ENCODE measurements around the gene MBD6.

MBD6 gene

DNA sequence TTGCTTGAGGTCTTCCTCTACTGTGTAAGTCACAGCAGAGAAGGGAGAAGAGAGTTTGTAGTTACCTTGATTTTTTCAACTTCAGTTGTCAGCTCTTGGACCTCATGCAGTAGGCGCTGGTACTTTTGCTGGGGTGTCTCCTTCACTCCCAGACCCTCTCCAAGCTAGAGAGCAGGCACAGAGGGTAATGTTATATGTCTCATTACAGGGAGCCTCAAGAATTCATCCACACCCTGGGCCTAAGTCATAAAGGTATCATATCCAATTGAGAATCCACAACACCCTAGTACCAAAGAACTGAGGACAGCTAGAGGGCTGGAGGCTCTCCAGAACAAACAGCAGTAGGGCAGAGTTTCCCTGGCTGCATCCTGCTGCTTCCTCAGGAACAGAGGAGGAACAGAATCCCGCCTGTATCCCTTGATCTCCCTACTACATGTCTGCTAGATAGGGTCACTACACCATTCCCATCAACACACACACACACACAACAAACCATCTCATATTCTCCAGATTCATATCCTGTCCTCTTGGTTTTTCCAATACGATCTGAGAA, 12.4 kb downstream of the MBD6 start:
- TF ChIP-seq POLR2A (IDR thresholded peaks at IDR 0.05; ENCODE audit: low read depth, low read length), result no peak
- FAIRE-seq, result no peak
- no peak for DNase-seq (ENCODE audit: insufficient read length, low spot score)

DNA sequence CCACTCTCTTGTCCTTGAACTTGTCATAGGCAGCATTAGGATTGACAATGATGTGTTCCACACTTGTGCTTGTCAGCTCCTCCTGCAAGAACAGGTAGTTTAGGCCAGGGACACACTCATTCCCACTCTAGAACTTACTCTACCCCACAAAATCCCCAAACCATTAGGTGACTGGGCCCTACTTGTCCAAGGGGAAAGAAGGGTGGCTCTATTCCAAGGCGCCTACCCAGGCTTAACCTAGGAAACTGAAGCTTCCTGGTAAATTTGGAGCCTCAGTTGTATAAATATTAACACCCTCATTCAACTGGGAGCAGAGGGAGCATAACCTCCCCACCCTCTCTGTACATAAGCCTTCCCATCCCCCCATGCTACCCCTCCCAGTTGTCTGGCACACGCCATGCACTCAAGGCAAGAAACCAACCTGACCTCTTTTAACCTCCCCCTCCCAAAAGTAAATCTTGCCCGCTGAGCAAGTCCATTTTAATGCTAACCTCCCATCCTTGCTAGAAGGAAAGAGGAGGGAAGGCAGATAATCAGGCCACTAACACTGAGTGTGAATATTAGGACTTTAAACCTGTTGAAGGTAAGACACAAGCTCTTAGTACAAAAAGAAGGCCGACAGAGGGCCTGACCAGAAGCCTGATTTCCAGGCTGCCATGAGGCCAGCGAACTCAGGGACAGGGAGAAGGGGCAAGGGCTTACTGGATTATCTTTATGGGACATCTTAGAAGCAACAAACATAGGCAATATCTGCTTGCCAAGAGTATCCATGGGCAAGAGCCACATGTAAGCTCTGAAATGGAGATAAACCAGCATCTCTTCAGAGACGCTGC, 13.4 kb downstream of the MBD6 start:
- DNase-seq (ENCODE audit: insufficient read length, low spot score), result no peak
- no peak for TF ChIP-seq POLR2A (IDR thresholded peaks at IDR 0.05; ENCODE audit: low read depth, low read length)
- no peak for FAIRE-seq

DNA sequence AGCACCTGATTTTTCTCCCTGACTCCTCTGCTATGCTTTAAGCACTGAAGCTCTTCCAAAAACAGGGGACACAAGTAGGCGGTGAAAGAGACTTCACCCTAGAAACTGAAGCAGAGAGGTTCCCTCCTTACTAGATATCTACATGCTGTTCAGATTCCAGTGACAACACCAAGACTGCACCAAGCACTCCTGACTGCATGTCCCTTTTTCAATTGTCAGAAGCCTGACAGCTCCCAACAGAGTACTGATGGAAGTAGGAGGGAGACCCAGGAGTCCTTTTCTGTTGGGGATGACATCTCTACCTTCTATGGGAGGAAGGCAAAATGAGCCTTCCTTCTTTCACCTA, 13.9 kb downstream of the MBD6 start:
- no peak for TF ChIP-seq POLR2A (IDR thresholded peaks at IDR 0.05; ENCODE audit: low read depth, low read length)
- DNase-seq (ENCODE audit: insufficient read length, low spot score) (no peak), FAIRE-seq (no peak)

DNA sequence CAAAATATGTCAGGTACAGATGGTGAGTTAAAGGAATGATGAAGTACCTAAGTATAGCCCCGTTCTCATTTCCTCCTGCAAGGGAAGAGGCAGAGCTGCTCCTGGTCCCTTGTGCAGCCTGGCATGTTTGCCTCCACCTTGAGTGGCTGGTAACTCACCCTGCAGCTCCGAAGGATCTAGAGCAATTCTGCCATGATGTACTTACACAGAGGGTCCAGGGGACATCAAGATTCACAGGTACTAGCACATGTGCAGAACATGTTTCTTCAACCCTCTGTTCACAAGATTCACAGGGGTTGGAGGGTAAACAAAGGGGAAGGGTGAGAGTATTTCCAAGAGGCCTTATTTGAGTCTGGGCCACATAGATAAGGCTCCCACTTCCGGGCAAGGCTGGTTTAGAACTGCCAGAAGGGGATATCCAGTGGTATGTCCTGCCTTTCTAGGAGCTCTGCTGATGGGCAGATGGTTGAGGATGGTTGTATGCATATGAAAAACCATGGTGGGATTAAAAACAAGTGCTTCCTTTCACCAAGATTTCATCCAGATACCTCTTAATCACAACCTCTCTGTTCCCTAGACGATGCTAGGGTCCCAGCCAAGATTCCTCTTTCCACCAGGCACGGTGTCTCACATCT, 16.6 kb downstream of the MBD6 start:
- TF ChIP-seq POLR2A (IDR thresholded peaks at IDR 0.05; ENCODE audit: low read depth, low read length), result no peak
- FAIRE-seq, result no peak
- no peak for DNase-seq (ENCODE audit: insufficient read length, low spot score)

DNA sequence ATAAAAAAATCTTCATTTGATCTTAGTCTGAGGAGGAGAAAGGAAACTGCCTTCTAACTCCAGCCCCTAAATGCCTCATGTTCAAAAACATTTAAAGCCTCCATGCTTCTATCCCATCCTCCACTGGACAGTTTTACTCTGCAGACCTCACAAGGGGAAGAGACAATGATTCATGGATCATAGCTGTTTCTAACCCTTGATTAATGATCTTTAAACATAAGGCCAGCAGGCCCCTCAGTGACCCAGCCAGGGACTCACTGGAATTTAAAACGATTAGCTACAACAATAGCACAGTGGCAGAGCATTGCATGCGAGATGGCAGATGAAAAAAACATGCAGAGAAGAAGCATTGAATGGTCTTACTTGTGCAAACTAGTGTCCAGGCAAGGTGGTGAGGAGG, 18.4 kb downstream of the MBD6 start:
- FAIRE-seq (no peak), DNase-seq (ENCODE audit: insufficient read length, low spot score) (no peak)
- no peak for TF ChIP-seq POLR2A (IDR thresholded peaks at IDR 0.05; ENCODE audit: low read depth, low read length)

DNA sequence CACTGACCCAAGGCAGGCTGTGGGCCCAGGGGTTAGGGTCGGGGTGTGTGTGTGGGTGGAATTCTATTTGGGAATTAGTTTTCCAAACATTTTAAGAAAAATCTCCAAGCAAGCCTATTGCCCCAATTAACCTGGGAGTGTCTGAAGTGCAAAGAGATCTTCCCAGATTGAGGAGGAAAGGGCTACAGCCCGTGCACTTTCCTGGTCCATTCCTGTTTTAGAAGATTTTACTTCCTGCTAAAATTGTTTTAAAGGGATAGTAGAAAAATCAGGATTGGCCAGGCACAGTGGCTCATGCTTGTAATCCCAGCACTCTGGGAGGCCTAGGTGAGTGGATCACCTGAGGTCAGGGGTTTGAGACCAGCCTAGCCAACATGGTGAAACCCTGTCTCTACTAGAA, 19.1 kb downstream of the MBD6 start:
- no peak for DNase-seq (ENCODE audit: insufficient read length, low spot score)
- no peak for TF ChIP-seq POLR2A (IDR thresholded peaks at IDR 0.05; ENCODE audit: low read depth, low read length)
- no peak for FAIRE-seq

DNA sequence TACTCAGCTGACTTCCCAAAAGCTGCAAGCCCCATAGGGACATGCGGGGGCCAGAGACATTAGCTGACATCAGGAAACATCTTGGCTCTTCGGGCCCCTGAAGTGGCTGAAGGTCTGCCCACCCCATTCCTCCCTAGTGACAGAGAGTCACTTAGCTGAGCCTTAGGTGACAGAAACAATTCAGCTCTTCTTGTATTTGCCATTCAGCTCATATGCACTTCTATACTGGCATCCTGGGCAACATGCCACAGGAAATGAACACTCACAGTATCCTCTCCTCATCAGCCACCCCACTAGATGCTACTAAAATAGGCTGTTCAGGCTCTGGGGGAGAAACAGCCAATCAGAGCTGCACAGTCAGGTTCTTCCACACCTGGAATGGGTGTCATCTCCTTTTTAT, 21.0 kb downstream of the MBD6 start:
- FAIRE-seq (no peak), DNase-seq (ENCODE audit: insufficient read length, low spot score) (no peak)
- no peak for TF ChIP-seq POLR2A (IDR thresholded peaks at IDR 0.05; ENCODE audit: low read depth, low read length)

DNA sequence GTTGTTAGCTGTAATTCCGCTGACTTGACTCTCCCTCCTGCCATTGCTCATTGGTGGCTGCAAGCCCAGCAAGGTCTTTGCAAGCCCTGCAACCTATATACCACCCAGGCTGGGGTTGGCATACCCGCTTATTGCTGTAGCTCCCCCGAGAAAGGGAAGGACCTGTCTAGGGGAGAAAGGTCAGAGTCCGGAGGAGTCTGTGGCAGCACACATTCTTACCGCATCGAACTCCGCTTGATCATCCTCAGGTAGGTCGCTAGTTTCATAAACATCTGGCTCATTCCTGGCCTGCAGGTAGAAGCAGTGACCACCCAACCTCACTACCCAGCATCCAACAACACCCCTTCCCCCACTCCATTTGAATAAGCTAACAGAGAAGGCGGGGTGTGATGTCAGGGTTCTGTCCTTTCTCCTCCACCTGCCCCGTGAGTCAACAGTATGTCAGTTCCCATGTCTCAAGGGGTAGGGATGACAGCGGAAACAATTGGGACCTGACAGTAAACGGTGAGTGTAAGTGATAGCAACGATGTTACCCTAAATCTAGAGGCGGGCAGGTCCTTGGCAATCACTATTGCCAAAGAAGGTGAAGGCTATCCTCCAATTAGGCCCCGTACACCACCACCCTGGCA, 23.3 kb downstream of the MBD6 start:
- no peak for TF ChIP-seq POLR2A (IDR thresholded peaks at IDR 0.05; ENCODE audit: low read depth, low read length)
- no peak for FAIRE-seq

DNA sequence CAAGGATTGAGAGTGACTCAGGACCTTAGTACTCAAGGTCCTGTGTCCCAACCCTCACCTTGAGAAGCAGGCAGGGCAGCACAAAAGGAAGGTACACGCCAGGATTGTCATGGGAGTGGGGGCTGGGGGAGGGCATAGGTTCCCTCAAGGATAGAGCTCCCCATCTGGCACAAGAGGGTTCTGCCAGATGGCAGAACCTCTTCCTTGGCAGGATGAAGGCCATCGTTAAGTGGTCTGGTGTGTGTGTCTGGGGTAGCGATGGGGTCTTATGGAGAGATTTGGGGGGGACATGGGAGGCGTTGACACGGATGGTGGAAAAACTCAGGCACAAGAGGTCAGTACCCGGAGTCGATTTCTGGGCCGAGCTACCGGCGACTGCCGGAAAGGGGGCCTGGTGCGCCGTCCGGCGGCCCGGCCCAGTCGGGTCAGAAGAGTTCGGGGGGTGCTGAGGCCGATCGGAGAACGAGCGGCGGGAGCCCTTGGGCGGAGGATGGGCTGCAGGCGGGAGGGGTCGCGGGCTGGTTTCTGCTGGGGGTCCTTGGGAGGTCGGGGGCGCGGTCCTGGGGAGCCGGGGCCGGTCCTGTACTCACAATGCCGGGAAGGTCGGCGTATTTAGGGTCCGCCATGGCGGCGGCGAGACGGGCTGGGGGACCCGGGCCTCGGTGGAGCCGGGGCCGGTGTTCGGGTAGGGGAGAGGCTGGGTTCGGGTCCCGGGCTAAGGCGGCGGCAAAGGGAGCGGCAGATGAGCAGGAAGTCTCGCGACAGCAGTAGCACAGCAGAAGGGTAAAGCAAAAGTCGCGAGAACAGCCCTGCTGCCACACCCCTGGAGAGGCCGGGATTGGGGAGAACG, 24.0 kb downstream of the MBD6 start, which contains the start of gene DCTN2:
Gene DCTN2, minus strand, starts transcription at position 755 of the 850 bp plus-strand sequence. Its CDS starts 129 bp downstream, at position 626.
- peak; percentile 39; the same call in 1 of the 2 replicates for TF ChIP-seq POLR2A (IDR thresholded peaks at IDR 0.05; ENCODE audit: low read depth, low read length)
- peak; percentile 98 for DNase-seq (ENCODE audit: insufficient read length, low spot score)
- FAIRE-seq, result no peak

More for the DNA sequence above, 23.3 kb downstream of the MBD6 start:
- DNase-seq (ENCODE audit: insufficient read length, low spot score), result no peak

DNA sequence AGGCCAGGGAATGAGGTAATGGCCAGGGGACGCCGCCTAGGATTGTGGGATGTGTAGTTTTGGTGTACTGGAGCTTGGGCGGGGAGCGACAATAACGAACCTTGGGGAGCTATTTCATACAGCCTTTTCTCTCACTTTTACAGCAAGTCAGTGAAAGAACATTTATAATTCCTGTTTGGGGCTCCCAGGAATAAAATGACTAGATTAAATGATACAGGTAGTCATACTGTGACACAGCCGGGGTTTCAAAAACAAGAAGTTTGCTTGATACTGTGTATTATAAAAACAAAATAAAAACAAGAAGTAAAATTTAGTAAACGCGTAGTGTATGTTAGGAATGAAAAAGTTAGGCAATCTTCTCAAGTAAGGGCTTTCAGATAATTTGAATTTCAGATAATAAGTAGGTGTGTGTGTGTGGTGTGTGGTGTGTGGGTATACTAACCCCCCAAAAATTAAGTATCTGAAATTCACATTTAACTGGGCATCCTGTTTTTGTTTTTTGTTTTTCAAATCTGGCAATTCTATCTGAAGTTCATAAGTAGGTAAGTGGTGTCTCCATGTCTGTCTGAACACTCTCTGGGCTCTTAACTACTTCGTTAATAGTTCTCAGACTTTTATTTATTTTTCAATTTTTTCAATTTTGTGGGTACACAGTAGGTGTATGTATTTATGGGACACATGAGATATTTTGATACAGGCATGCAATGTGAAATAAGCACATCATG, 24.8 kb downstream of the MBD6 start:
- FAIRE-seq (peak; percentile 73), DNase-seq (ENCODE audit: insufficient read length, low spot score) (no peak)
- TF ChIP-seq POLR2A (IDR thresholded peaks at IDR 0.05; ENCODE audit: low read depth, low read length), result no peak

DNA sequence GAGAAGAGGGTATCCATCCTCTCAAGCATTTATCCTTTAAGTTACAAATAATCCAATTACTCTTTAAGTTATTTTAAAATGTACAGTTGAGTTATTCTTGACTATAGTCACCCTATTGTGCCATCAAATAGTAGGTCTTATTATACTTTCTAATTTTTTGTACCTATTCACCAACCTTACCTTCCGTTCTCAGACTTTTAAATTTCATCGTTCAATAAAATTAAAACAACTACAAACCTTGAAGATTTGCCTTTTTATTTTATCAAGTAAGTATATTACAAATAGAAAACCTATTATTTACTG, 25.3 kb downstream of the MBD6 start:
- no peak for TF ChIP-seq POLR2A (IDR thresholded peaks at IDR 0.05; ENCODE audit: low read depth, low read length)
- FAIRE-seq (no peak), DNase-seq (ENCODE audit: insufficient read length, low spot score) (no peak)

DNA sequence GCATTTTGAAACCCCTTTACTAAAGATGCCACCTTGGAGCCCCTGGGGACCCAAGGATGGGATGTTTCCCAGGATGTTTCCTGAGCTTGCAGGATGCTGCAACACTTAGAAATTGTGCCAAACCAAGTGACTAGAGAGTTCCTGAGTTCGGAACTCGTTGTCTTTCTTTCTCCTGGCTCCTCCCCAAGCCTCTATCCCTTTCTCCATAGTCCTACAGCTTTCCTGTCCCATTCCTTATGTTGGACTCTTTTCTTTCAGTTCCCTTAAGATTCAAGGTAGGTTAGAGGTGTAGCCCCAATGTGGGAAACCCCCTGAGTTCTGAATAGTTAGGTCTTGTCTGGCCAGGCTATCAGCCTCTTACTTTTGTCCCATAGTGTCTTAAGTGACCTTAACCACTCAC, 25.9 kb downstream of the MBD6 start:
- TF ChIP-seq POLR2A (IDR thresholded peaks at IDR 0.05; ENCODE audit: low read depth, low read length), result no peak
- FAIRE-seq (no peak), DNase-seq (ENCODE audit: insufficient read length, low spot score) (no peak)
